Activated CD8-positive, alpha-beta T cell treated with anti-CD3 and anti-CD28 coated beads for 36 hours (primary cell): ENCODE data around the gene CPNE6. TPM values are rescaled to one million over a fixed set of nuclear protein-coding genes. Genes with fewer than 3 reads are reported as not detected.

Experiments used
- ATAC-seq: fragments of 200-7000 bp; cut with Tn5 transposase; one replicate; pipeline ENCODE4 v1.10.0; 2021; ENCODE audit warnings: mild to moderate bottlenecking, moderate library complexity
- CTCF ChIA-PET: fragments of 350-600 bp; sonication (Branson Sonifier 250); formaldehyde crosslinking; loops from one replicate; lab custom pipeline; 2021; ENCODE audit warnings: antibody characterized with exemption; lab: Charles Lee
- POLR2A ChIA-PET: fragments of 350-600 bp; sonication (Branson Sonifier 250); formaldehyde crosslinking; loops from one replicate; lab custom pipeline; 2021; ENCODE audit warnings: antibody characterized with exemption; lab: Charles Lee
- DNase-seq: peaks from one replicate; pipeline ENCODE4 v3.0.0-alpha.2; 2020
- H3K27ac Mint-ChIP-seq: one replicate; pipeline ENCODE4 v1.8.0; 2021; ENCODE audit warnings: mild to moderate bottlenecking, mixed read lengths
- H3K27me3 Mint-ChIP-seq: one replicate; pipeline ENCODE4 v1.8.0; 2021; ENCODE audit warnings: mixed read lengths
- H3K36me3 Mint-ChIP-seq: one replicate; pipeline ENCODE4 v1.8.0; 2021; ENCODE audit warnings: low read depth, mixed read lengths
- H3K4me1 Mint-ChIP-seq: one replicate; pipeline ENCODE4 v1.8.0; 2021; ENCODE audit warnings: low read depth, mixed read lengths
- H3K4me3 Mint-ChIP-seq: one replicate; pipeline ENCODE4 v1.8.0; 2021; ENCODE audit warnings: mild to moderate bottlenecking, moderate library complexity, mixed read lengths
- H3K9me3 Mint-ChIP-seq: one replicate; pipeline ENCODE4 v1.8.0; 2021; ENCODE audit warnings: mixed read lengths
- intact Hi-C: fragments of 100-400 bp; cut with micrococcal nuclease; formaldehyde crosslinking; loops from one replicate; pipeline ENCODE4 v1.10.0; 2022
- total RNA-seq, 2 experiments: library from RNA; stranded (reverse); gene quantifications; one replicate each; pipeline ENCODE4 v1.2.3, GENCODE V29; 2021
- TF ChIP-seq, protein P1 (sequence below): fragments of 200-600 bp; IDR thresholded peaks from one replicate; pipeline ENCODE4 v1.8.0; 2022; ENCODE audit warnings: antibody characterized with exemption, mild to moderate bottlenecking

Gene CPNE6
- total RNA-seq, 2 experiments from 2014 or later, result not detected

DNA sequence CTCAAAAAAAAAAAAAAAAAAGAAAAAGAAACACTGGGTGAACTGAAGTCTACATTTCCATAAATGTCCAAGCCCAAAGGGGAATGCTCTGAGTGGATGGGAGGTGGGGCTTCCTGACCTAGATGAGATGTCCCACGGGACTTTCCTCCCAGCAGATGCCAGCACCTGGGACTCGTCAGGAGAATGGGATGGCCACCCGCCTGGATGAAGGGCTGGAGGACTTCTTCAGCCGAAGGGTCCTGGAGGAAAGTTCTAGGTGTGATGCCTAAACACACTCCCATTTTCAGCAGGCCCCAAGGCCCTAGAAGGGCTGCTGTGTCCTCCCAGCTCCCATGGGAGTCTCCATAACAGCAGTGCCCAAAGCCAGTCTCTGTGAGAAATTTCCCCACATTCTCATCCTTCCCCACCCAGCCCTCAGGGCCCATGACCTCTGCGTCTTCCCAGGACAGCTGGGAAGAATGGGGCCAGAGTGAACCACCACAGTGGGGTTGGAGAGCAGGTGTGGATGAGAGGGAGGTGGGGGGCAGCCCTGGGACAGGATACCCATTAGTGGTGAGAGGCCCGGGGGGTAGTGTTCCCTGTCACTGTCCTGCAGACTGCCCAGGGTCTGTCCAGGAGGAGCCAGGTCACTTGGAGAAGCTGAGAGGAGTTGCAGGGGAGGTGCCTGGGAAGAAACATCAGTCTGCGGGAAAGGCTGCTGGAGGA, 7.1 kb upstream of the CPNE6 start:
- Mint-ChIP-seq H3K4me3 (no peak overlapping the region), H3K36me3 (no peaks in the 10 kb centered on the region), H3K9me3 (no peaks in the 10 kb centered on the region), H3K4me1 (no peaks in the 10 kb centered on the region), H3K27me3 (no peaks in the 10 kb centered on the region), H3K27ac (no peak overlapping the region)
- TF ChIP-seq, protein P1, sequence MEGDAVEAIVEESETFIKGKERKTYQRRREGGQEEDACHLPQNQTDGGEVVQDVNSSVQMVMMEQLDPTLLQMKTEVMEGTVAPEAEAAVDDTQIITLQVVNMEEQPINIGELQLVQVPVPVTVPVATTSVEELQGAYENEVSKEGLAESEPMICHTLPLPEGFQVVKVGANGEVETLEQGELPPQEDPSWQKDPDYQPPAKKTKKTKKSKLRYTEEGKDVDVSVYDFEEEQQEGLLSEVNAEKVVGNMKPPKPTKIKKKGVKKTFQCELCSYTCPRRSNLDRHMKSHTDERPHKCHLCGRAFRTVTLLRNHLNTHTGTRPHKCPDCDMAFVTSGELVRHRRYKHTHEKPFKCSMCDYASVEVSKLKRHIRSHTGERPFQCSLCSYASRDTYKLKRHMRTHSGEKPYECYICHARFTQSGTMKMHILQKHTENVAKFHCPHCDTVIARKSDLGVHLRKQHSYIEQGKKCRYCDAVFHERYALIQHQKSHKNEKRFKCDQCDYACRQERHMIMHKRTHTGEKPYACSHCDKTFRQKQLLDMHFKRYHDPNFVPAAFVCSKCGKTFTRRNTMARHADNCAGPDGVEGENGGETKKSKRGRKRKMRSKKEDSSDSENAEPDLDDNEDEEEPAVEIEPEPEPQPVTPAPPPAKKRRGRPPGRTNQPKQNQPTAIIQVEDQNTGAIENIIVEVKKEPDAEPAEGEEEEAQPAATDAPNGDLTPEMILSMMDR, result no peak
- intact Hi-C loops, result no loop called here
- ATAC-seq (no peak), DNase-seq (no peak)
- POLR2A ChIA-PET, result no interaction called here
- CTCF ChIA-PET, result interaction anchor here (0.9 to 9.6 kb wide), 5 partner anchors 10 to 244 kb away, joined by 3 to 345 read pairs (median 3); partner anchors contain the start of genes CIDEB, DCAF11, NRL and PCK2

DNA sequence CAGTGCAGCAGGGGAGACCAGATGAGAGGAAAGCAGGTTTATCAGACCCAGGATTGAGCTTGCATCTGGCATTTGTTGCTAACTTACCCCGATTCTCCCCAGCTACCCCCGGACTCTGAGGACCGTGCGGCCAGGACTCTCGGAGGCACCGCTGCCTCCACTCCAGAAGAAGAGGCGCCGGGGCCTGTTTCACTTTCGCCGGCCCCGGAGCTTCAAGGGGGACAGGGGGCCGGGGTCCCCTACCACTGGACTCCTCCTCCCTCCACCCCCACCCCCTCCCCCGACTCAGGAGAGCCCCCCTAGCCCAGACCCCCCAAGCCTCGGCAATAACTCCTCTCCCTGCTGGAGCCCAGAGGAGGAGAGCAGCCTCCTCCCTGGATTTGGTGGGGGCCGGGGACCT, 6.5 kb upstream of the CPNE6 start:
- TF ChIP-seq, protein P1, result no peak
- intact Hi-C loops, result no loop called here
- no peak for ATAC-seq
- no peak overlapping the region for H3K27ac Mint-ChIP-seq
- no peak overlapping the region for H3K4me3 Mint-ChIP-seq
- H3K36me3 Mint-ChIP-seq, result no peaks in the 10 kb centered on the region
- H3K4me1 Mint-ChIP-seq, result no peaks in the 10 kb centered on the region
- H3K27me3 Mint-ChIP-seq, result no peaks in the 10 kb centered on the region
- CTCF ChIA-PET, result interaction anchor here (0.9 to 3.1 kb wide), 3 partner anchors 11 to 243 kb away, joined by 3 to 17 read pairs (median 3); partner anchors contain the start of gene CIDEB
- no peaks in the 10 kb centered on the region for H3K9me3 Mint-ChIP-seq
- no peak for DNase-seq
- POLR2A ChIA-PET, result no interaction called here

DNA sequence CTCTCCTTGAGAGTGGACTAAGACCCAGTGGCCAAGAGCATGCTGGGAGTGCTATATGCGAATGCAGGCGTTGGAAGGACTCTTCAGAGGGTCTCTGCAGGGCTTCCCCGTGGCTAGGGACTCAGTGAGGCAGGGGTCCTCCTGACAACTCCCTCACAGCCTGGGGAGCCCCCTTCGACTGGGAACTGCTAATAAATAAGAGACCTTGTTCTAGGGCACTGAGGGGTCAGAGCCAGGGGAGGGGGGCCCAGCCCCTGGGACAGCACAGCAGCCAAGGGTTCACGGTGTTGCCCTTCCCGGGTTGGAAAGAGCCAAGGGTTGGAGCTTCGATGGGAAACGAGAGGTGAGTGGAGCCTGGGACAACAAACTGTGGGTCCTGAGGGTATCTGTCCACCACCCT, 6.0 kb upstream of the CPNE6 start:
- POLR2A ChIA-PET, result interaction anchor here (1.1 to 1.7 kb wide), 2 partner anchors 10 to 14 kb away, joined by 3 to 5 read pairs; no protein-coding TSS in a partner anchor

DNA sequence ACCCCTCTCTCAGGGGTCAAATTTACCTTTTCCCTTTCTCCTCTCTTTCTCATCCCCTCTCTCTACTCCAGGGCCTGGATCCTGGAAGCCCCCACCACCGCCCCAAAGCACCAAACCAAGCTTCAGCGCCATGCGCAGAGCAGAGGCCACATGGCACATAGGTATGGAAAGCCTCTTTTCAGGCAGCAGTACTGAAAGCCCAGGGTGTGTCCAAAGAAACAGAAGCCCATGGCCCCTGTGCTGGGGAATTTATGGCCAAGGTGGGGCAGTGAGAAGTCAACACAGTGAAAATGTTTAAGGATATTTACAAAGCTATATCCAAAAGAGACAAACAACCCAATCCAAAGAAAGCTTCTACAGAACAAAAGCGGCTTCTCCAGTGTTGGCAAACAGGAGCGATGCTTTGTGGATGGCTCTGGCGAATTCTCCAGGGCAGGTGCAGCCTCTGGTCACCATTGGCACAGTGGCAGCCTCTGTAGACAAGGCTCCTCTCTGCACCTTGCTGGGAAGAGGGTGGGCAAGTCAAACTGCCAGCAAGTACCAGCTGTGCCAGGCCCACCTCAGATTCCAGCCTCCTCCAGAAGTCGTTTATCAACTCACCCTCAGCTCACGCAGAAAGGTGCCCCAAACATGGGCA, 4.7 kb upstream of the CPNE6 start:
- Mint-ChIP-seq H3K27ac (no peak overlapping the region), H3K9me3 (no peaks in the 10 kb centered on the region), H3K36me3 (no peaks in the 10 kb centered on the region), H3K4me3 (no peak overlapping the region), H3K4me1 (peaks cover 7% of the 10 kb centered on the region), H3K27me3 (no peaks in the 10 kb centered on the region)
- ATAC-seq, result no peak
- ChIA-PET CTCF (interaction anchor here (1.1 to 3.1 kb wide), 5 partner anchors 9 to 24 kb away, joined by 3 to 17 read pairs (median 5); no protein-coding TSS in a partner anchor), POLR2A (interaction anchor here (1.1 to 1.7 kb wide), 2 partner anchors 9 to 13 kb away, joined by 3 to 5 read pairs; no protein-coding TSS in a partner anchor)
- intact Hi-C loops, result no loop called here
- TF ChIP-seq, protein P1, result no peak
- no peak for DNase-seq

More for the DNA sequence above, 6.0 kb upstream of the CPNE6 start:
- no peaks in the 10 kb centered on the region for H3K36me3 Mint-ChIP-seq
- H3K27ac Mint-ChIP-seq, result no peak overlapping the region
- H3K9me3 Mint-ChIP-seq, result no peaks in the 10 kb centered on the region
- DNase-seq (no peak), ATAC-seq (no peak)
- H3K27me3 Mint-ChIP-seq, result no peaks in the 10 kb centered on the region
- no peak overlapping the region for H3K4me3 Mint-ChIP-seq
- H3K4me1 Mint-ChIP-seq, result no peaks in the 10 kb centered on the region
- TF ChIP-seq, protein P1, result no peak
- intact Hi-C loops, result no loop called here
- CTCF ChIA-PET, result interaction anchor here (1.0 to 3.1 kb wide), 2 partner anchors 11 to 25 kb away, joined by 3 to 17 read pairs; no protein-coding TSS in a partner anchor
